Coronary artery (tissue), 2 donors: ENCODE data around the gene RALGAPA2.

Experiments
- DNase-seq: peaks from one replicate; pipeline ENCODE4 v3.0.0-alpha.2; 2017; ENCODE audit warnings: low spot score
- H3K27ac ChIP-seq, 2 donors: fragments of 200-600 bp; sonication (generic); one replicate each; pipeline ENCODE4 v1.5.1; 2016 to 2019
- H3K4me3 ChIP-seq: fragments of 200-600 bp; sonication (generic); 2 replicates; pipeline ENCODE4 v1.5.1; 2016; ENCODE audit warnings: mild to moderate bottlenecking, moderate library complexity
- CTCF ChIP-seq: fragments of 200-600 bp; sonication (generic); IDR thresholded peaks from one replicate; pipeline ENCODE4 v1.5.1; 2019; ENCODE audit warnings: antibody characterized with exemption

The RALGAPA2 gene

GRCh38 chr20:20517296-20517695 lies 195.1 kb downstream of the RALGAPA2 start:
- TF ChIP-seq CTCF, result no peak
- no peak for DNase-seq
- Histone ChIP-seq H3K4me3 (no peak overlapping the region), H3K27ac (no peak overlapping the region)

GRCh38 chr20:20513720-20514119 lies 198.7 kb downstream of the RALGAPA2 start:
- DNase-seq, result no peak
- Histone ChIP-seq H3K27ac (no peak overlapping the region), H3K4me3 (no peak overlapping the region)
- no peak for TF ChIP-seq CTCF

GRCh38 chr20:20505554-20505953 lies 206.9 kb downstream of the RALGAPA2 start:
- DNase-seq, result no peak
- Histone ChIP-seq H3K27ac (no peak overlapping the region), H3K4me3 (no peak overlapping the region)
- no peak for TF ChIP-seq CTCF

GRCh38 chr20:20503777-20504530 lies 208.5 kb downstream of the RALGAPA2 start:
- no peak for DNase-seq

GRCh38 chr20:20501128-20501527 lies 211.3 kb downstream of the RALGAPA2 start:
- no peak for TF ChIP-seq CTCF
- H3K27ac ChIP-seq, result no peak overlapping the region
- DNase-seq, result no peak
- no peak overlapping the region for H3K4me3 ChIP-seq

More at GRCh38 chr20:20503777-20504530, 208.5 kb downstream of the RALGAPA2 start:
- TF ChIP-seq CTCF, result no peak
- Histone ChIP-seq H3K27ac (no peak overlapping the region), H3K4me3 (no peak overlapping the region)

GRCh38 chr20:20500312-20500711 lies 212.1 kb downstream of the RALGAPA2 start:
- TF ChIP-seq CTCF, result no peak
- DNase-seq, result no peak
- Histone ChIP-seq H3K4me3 (no peak overlapping the region), H3K27ac (no peak overlapping the region)

GRCh38 chr20:20499439-20499838 lies 213.0 kb downstream of the RALGAPA2 start:
- no peak for DNase-seq
- Histone ChIP-seq H3K4me3 (no peak overlapping the region), H3K27ac (no peak overlapping the region)
- no peak for TF ChIP-seq CTCF
